Measurements from ENCODE around the gene NOS3. TPM values are rescaled to one million over a fixed set of nuclear protein-coding genes. Genes with fewer than 3 reads are reported as not detected.

The NOS3 gene
- total and polyA plus RNA-seq, 9 of the 15 experiments (the other 6 are each of a cell fraction or from before 2014, with no cell fraction given): 1.1 to 121 (median 23.6) TPM

- TF ChIP-seq, protein P1, sequence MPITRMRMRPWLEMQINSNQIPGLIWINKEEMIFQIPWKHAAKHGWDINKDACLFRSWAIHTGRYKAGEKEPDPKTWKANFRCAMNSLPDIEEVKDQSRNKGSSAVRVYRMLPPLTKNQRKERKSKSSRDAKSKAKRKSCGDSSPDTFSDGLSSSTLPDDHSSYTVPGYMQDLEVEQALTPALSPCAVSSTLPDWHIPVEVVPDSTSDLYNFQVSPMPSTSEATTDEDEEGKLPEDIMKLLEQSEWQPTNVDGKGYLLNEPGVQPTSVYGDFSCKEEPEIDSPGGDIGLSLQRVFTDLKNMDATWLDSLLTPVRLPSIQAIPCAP (CRISPR knock-in tag; IDR thresholded peaks at IDR 0.05; ENCODE audit: borderline replicate concordance): no peak
- TF ChIP-seq POLR3A (IDR thresholded peaks at IDR 0.05; ENCODE audit: borderline replicate concordance, extremely low read depth, insufficient read depth, insufficient read length) (no peak), XRCC5 (IDR thresholded peaks at IDR 0.05; ENCODE audit: low read depth, low read length) (peak; percentile 68; the same call in 1 of the 2 replicates), ZNF778 (CRISPR knock-in tag; IDR thresholded peaks at IDR 0.05) (no peak), E4F1 (CRISPR knock-in tag; IDR thresholded peaks at IDR 0.05; ENCODE audit: borderline replicate concordance) (no peak), EZH2 (IDR thresholded peaks at IDR 0.05; ENCODE audit: borderline replicate concordance, low read depth, low read length) (no peak), SRSF3 (IDR thresholded peaks at IDR 0.05; ENCODE audit: insufficient read depth, low read length) (peak; percentile 32; the same call in 1 of the 2 replicates), OTX1 (CRISPR knock-in tag; IDR thresholded peaks at IDR 0.05) (no peak), MAX (CRISPR knock-in tag; IDR thresholded peaks at IDR 0.05) (no peak), ZNF780A (CRISPR knock-in tag; IDR thresholded peaks at IDR 0.05) (no peak), GTF2E2 (tag; IDR thresholded peaks at IDR 0.05) (no peak; the same call in 1 of the 2 replicates), MLX (CRISPR knock-in tag; conservative IDR thresholded peaks at IDR 0.05) (no peak), HMBOX1 (IDR thresholded peaks at IDR 0.05) (no peak), ZNF830 (CRISPR knock-in tag; IDR thresholded peaks at IDR 0.05) (0 out of 2 replicates have a peak, but pooled peaks have one; percentile 10), CBX2 (IDR thresholded peaks at IDR 0.05; ENCODE audit: insufficient read depth, low read length, poor library complexity, severe bottlenecking) (no peak)
- TF ChIP-seq, protein P2, sequence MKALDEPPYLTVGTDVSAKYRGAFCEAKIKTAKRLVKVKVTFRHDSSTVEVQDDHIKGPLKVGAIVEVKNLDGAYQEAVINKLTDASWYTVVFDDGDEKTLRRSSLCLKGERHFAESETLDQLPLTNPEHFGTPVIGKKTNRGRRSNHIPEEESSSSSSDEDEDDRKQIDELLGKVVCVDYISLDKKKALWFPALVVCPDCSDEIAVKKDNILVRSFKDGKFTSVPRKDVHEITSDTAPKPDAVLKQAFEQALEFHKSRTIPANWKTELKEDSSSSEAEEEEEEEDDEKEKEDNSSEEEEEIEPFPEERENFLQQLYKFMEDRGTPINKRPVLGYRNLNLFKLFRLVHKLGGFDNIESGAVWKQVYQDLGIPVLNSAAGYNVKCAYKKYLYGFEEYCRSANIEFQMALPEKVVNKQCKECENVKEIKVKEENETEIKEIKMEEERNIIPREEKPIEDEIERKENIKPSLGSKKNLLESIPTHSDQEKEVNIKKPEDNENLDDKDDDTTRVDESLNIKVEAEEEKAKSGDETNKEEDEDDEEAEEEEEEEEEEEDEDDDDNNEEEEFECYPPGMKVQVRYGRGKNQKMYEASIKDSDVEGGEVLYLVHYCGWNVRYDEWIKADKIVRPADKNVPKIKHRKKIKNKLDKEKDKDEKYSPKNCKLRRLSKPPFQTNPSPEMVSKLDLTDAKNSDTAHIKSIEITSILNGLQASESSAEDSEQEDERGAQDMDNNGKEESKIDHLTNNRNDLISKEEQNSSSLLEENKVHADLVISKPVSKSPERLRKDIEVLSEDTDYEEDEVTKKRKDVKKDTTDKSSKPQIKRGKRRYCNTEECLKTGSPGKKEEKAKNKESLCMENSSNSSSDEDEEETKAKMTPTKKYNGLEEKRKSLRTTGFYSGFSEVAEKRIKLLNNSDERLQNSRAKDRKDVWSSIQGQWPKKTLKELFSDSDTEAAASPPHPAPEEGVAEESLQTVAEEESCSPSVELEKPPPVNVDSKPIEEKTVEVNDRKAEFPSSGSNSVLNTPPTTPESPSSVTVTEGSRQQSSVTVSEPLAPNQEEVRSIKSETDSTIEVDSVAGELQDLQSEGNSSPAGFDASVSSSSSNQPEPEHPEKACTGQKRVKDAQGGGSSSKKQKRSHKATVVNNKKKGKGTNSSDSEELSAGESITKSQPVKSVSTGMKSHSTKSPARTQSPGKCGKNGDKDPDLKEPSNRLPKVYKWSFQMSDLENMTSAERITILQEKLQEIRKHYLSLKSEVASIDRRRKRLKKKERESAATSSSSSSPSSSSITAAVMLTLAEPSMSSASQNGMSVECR (CRISPR knock-in tag; IDR thresholded peaks at IDR 0.05): no peak
- TF ChIP-seq, protein P3, sequence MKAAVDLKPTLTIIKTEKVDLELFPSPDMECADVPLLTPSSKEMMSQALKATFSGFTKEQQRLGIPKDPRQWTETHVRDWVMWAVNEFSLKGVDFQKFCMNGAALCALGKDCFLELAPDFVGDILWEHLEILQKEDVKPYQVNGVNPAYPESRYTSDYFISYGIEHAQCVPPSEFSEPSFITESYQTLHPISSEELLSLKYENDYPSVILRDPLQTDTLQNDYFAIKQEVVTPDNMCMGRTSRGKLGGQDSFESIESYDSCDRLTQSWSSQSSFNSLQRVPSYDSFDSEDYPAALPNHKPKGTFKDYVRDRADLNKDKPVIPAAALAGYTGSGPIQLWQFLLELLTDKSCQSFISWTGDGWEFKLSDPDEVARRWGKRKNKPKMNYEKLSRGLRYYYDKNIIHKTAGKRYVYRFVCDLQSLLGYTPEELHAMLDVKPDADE (conservative IDR thresholded peaks at IDR 0.05; ENCODE audit: control insufficient read depth, low read depth, low read length): 0 out of 2 replicates have a peak, but pooled peaks have one; percentile 3
Measured at GRCh38 chr7:150962290-150962552, 28.6 kb upstream of the NOS3 start (continued).

Data from K562 (cell line).